ENCODE measurements around the gene COA1. TPM values are rescaled to one million over a fixed set of nuclear protein-coding genes. Genes with fewer than 3 reads are reported as not detected.
A peak's percentile ranks its signal among the peaks of the same experiment; 100 is the strongest.

COA1 gene
- total RNA-seq, 2 donors from 2014 or later, result 36.8 to 52.4 TPM

GRCh38 chr7:43700646-43701499, 28.4 kb downstream of the COA1 start:
- no peaks in the 10 kb centered on the region for H3K9me3 ChIP-seq
- no peaks in the 10 kb centered on the region for H3K36me3 ChIP-seq (replicated peaks in 1 of 2; ENCODE audit: insufficient read depth in 1 of 2, low read depth in 2 of 2)
- H3K27me3 ChIP-seq, result no peaks in the 10 kb centered on the region
- WGBS, 2 donors, result 51 to 52% methylated on average over 2 of the region's 2 CpGs
- TF ChIP-seq POLR2A (IDR thresholded peaks at IDR 0.05), result no peak
- TF ChIP-seq CTCF (IDR thresholded peaks at IDR 0.05), result no peak
- ATAC-seq (no peak), DNase-seq (no peak)
- peaks cover 17% of the 10 kb centered on the region for H3K4me1 ChIP-seq
- no peak overlapping the region for H3K27ac ChIP-seq
- no peak overlapping the region for H3K4me3 ChIP-seq
- intact Hi-C loops (cut with DNase I), result loop anchor here (5.0 kb wide), 1 partner anchor 119 kb away; the partner anchor contains the start of gene STK17A

GRCh38 chr7:43700059-43700501, 29.2 kb downstream of the COA1 start:
- H3K36me3 ChIP-seq (replicated peaks in 1 of 2; ENCODE audit: insufficient read depth in 1 of 2, low read depth in 2 of 2), result no peaks in the 10 kb centered on the region
- intact Hi-C loops (cut with DNase I), result loop anchor here (5.0 kb wide), 1 partner anchor 118 kb away; the partner anchor contains the start of gene STK17A
- TF ChIP-seq CTCF (IDR thresholded peaks at IDR 0.05), result peak; percentile 41 to 88 (median 79)
- TF ChIP-seq POLR2A (IDR thresholded peaks at IDR 0.05), result no peak
- DNase-seq (no peak), ATAC-seq (peak; percentile 85)
- no peaks in the 10 kb centered on the region for H3K27me3 ChIP-seq
- H3K27ac ChIP-seq, result no peak overlapping the region
- WGBS, 2 donors, result 10% methylated on average over 6 of the region's 6 CpGs
- no peak overlapping the region for H3K4me3 ChIP-seq
- H3K9me3 ChIP-seq, result no peaks in the 10 kb centered on the region
- H3K4me1 ChIP-seq, result peaks cover 17% of the 10 kb centered on the region

GRCh38 chr7:43698460-43699255, 30.7 kb downstream of the COA1 start:
- DNase-seq, result no peak
- H3K9me3 ChIP-seq, result no peaks in the 10 kb centered on the region
- H3K4me3 ChIP-seq, result no peak overlapping the region
- H3K27ac ChIP-seq, result no peak overlapping the region
- ATAC-seq, result no peak
- H3K27me3 ChIP-seq, result no peaks in the 10 kb centered on the region
- TF ChIP-seq POLR2A (IDR thresholded peaks at IDR 0.05), result no peak
- TF ChIP-seq CTCF (IDR thresholded peaks at IDR 0.05), result no peak
- 38 to 46% methylated on average over 5 of the region's 5 CpGs for WGBS, 2 donors
- no peaks in the 10 kb centered on the region for H3K36me3 ChIP-seq (replicated peaks in 1 of 2; ENCODE audit: insufficient read depth in 1 of 2, low read depth in 2 of 2)
- H3K4me1 ChIP-seq, result peaks cover 25% of the 10 kb centered on the region
- intact Hi-C loops (cut with DNase I), result no loop called here

GRCh38 chr7:43697690-43698089, 31.6 kb downstream of the COA1 start:
- no peak overlapping the region for H3K27ac ChIP-seq
- TF ChIP-seq POLR2A (IDR thresholded peaks at IDR 0.05) (no peak), CTCF (IDR thresholded peaks at IDR 0.05) (no peak)
- DNase-seq (no peak), ATAC-seq (no peak)
- H3K9me3 ChIP-seq, result no peaks in the 10 kb centered on the region
- no peaks in the 10 kb centered on the region for H3K36me3 ChIP-seq (replicated peaks in 1 of 2; ENCODE audit: insufficient read depth in 1 of 2, low read depth in 2 of 2)
- WGBS, 2 donors, result 38 to 46% methylated on average over 4 of the region's 4 CpGs
- H3K4me3 ChIP-seq, result no peak overlapping the region
- H3K4me1 ChIP-seq, result peaks cover 25% of the 10 kb centered on the region
- H3K27me3 ChIP-seq, result no peaks in the 10 kb centered on the region
- intact Hi-C loops (cut with DNase I), result no loop called here
